HG03439 (cell line): Measurements from ENCODE around the gene OR2V2.
"Not testable (repeated sequence)": the region's sequence is repeated elsewhere in the genome, so short reads cannot be mapped to it uniquely, and the experiment has no call there.

Experiments used
- ATAC-seq: cut with Tn5 transposase; IDR thresholded peaks from one replicate; pipeline ENCODE4 v1.9.1; 2021; ENCODE audit warnings: mild to moderate bottlenecking, moderate library complexity; ENCODE audit not compliant: unreplicated experiment

Gene OR2V2

GRCh38 chr5:181168595-181169118, 21.3 kb downstream of the OR2V2 start:
- ATAC-seq, result no peak

- not testable (repeated sequence) for ATAC-seq
These were observed 22.3 kb downstream of the OR2V2 start for GRCh38 chr5:181169459-181170236.

- ATAC-seq, result no peak
These were observed 22.9 kb downstream of the OR2V2 start for GRCh38 chr5:181170237-181170825.

GRCh38 chr5:181170996-181171395, 23.6 kb downstream of the OR2V2 start:
- ATAC-seq, result no peak

- ATAC-seq, result no peak
These were observed 24.4 kb downstream of the OR2V2 start for GRCh38 chr5:181171782-181172181.

- no peak for ATAC-seq
These were observed 25.6 kb downstream of the OR2V2 start for GRCh38 chr5:181173027-181173419.

GRCh38 chr5:181173420-181174342, 26.3 kb downstream of the OR2V2 start:
- ATAC-seq, result no peak

GRCh38 chr5:181176254-181176952, 29.0 kb downstream of the OR2V2 start:
- no peak for ATAC-seq

GRCh38 chr5:181177559-181177958, 30.2 kb downstream of the OR2V2 start:
- not testable (repeated sequence) for ATAC-seq

- ATAC-seq, result peak; percentile 55
These were observed 34.5 kb downstream of the OR2V2 start for GRCh38 chr5:181181650-181182565.

- ATAC-seq, result no peak
These were observed 35.3 kb downstream of the OR2V2 start for GRCh38 chr5:181182651-181183050.

GRCh38 chr5:181184845-181185216, 37.4 kb downstream of the OR2V2 start:
- no peak for ATAC-seq

GRCh38 chr5:181185560-181185959, 38.2 kb downstream of the OR2V2 start:
- ATAC-seq, result no peak

- ATAC-seq, result no peak
These were observed 38.6 kb downstream of the OR2V2 start for GRCh38 chr5:181186022-181186421.

- no peak for ATAC-seq
These were observed 39.7 kb downstream of the OR2V2 start for GRCh38 chr5:181186986-181187499.

- no peak for ATAC-seq
These were observed 40.3 kb downstream of the OR2V2 start for GRCh38 chr5:181187500-181188213.

- no peak for ATAC-seq
These were observed 41.4 kb downstream of the OR2V2 start for GRCh38 chr5:181188700-181189362.

- no peak for ATAC-seq
These were observed 42.1 kb downstream of the OR2V2 start for GRCh38 chr5:181189363-181189961.
